ENCODE results near the gene AQP10. TPM values are rescaled to one million over a fixed set of nuclear protein-coding genes. Genes with fewer than 3 reads are reported as not detected.
A peak's percentile ranks its signal among the peaks of the same experiment; 100 is the strongest.

Gene AQP10
- total and polyA plus RNA-seq, 2 of the 4 experiments (the other 2 are of a cell fraction), result not detected

GRCh38 chr1:154350383-154350782 is 29.5 kb downstream of the AQP10 start:
- H2BK120ac ChIP-seq (ENCODE audit: low read depth, low read length), result no peak overlapping the region
- ATAC-seq (ENCODE audit: low read depth) (no peak), DNase-seq (no peak)
- dilution Hi-C loops (cut with HindIII; ENCODE audit: low sequenced_read_pairs, unreplicated experiment), result no loop called here
- no peak for TF ChIP-seq RCOR1 (IDR thresholded peaks at IDR 0.05; ENCODE audit: insufficient replicate concordance, low read length)
- no peak for TF ChIP-seq BHLHE40 (IDR thresholded peaks at IDR 0.05; ENCODE audit: low read depth, low read length)
- TF ChIP-seq POLR2A (IDR thresholded peaks at IDR 0.05; ENCODE audit: low read depth, low read length), result no peak
- TF ChIP-seq RAD21 (IDR thresholded peaks at IDR 0.05; ENCODE audit: low read length), result no peak
- TF ChIP-seq, protein P1, sequence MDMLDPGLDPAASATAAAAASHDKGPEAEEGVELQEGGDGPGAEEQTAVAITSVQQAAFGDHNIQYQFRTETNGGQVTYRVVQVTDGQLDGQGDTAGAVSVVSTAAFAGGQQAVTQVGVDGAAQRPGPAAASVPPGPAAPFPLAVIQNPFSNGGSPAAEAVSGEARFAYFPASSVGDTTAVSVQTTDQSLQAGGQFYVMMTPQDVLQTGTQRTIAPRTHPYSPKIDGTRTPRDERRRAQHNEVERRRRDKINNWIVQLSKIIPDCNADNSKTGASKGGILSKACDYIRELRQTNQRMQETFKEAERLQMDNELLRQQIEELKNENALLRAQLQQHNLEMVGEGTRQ (IDR thresholded peaks at IDR 0.05; ENCODE audit: low read depth, low read length), result no peak
- no peak for TF ChIP-seq MAFK (IDR thresholded peaks at IDR 0.05; ENCODE audit: low read depth, low read length)
- TF ChIP-seq, protein P2, sequence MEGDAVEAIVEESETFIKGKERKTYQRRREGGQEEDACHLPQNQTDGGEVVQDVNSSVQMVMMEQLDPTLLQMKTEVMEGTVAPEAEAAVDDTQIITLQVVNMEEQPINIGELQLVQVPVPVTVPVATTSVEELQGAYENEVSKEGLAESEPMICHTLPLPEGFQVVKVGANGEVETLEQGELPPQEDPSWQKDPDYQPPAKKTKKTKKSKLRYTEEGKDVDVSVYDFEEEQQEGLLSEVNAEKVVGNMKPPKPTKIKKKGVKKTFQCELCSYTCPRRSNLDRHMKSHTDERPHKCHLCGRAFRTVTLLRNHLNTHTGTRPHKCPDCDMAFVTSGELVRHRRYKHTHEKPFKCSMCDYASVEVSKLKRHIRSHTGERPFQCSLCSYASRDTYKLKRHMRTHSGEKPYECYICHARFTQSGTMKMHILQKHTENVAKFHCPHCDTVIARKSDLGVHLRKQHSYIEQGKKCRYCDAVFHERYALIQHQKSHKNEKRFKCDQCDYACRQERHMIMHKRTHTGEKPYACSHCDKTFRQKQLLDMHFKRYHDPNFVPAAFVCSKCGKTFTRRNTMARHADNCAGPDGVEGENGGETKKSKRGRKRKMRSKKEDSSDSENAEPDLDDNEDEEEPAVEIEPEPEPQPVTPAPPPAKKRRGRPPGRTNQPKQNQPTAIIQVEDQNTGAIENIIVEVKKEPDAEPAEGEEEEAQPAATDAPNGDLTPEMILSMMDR (conservative IDR thresholded peaks at IDR 0.05; ENCODE audit: low read depth, low read length), result no peak
- TF ChIP-seq MAZ (IDR thresholded peaks at IDR 0.05; ENCODE audit: borderline replicate concordance, low read depth, low read length), result no peak
- no peak for TF ChIP-seq RFX5 (IDR thresholded peaks at IDR 0.05; ENCODE audit: low read depth, low read length)
- TF ChIP-seq CEBPB (IDR thresholded peaks at IDR 0.05; ENCODE audit: low read depth, low read length), result no peak
- no peak overlapping the region for H3K4ac ChIP-seq (ENCODE audit: low read depth, low read length)
- POLR2A ChIA-PET (ENCODE audit: unreplicated experiment), result no interaction called here
- CTCF ChIA-PET, result no interaction called here
- H3K9me1 ChIP-seq (ENCODE audit: insufficient read depth, low read length), result peaks cover 13% of the 10 kb centered on the region
- peaks cover 6% of the 10 kb centered on the region; the same call in 1 of the 2 replicates for H4K20me1 ChIP-seq (ENCODE audit: insufficient read depth, low read length)
- H3K23ac ChIP-seq (ENCODE audit: low read depth, low read length), result no peak overlapping the region
- intact Hi-C loops (cut with micrococcal nuclease), result loop anchor here (5.0 kb wide), 3 partner anchors 97 to 197 kb away; no protein-coding TSS in a partner anchor
- H3K4me2 ChIP-seq (ENCODE audit: low read depth, low read length), result no peak overlapping the region
- H3K14ac ChIP-seq (replicated peaks; ENCODE audit: low read depth, low read length), result no peak overlapping the region
- H3K79me1 ChIP-seq (ENCODE audit: low read depth in 1 of 2, low read length in 2 of 2), result peaks cover 3 to 11% of the 10 kb centered on the region in 2 experiments; a peak in 1 of 4 replicates
- H3K27me3 ChIP-seq (ENCODE audit: control insufficient read depth, insufficient read depth, low read length), result no peaks in the 10 kb centered on the region; the same call in 1 of the 2 replicates
- H3K9me3 ChIP-seq (ENCODE audit: control insufficient read depth, insufficient read depth, low read length), result no peaks in the 10 kb centered on the region
- H3K18ac ChIP-seq (ENCODE audit: low read depth, low read length), result no peak overlapping the region
- peaks cover 34% of the 10 kb centered on the region for H3K36me3 ChIP-seq (ENCODE audit: control insufficient read depth, insufficient read depth, low read length)
- H2AK9ac ChIP-seq (replicated peaks; ENCODE audit: low read depth, low read length, poor library complexity), result no peak overlapping the region
- H3K4me1 ChIP-seq (ENCODE audit: control insufficient read depth, insufficient read depth, low read length), result peaks cover 10% of the 10 kb centered on the region; the same call in 1 of the 2 replicates
- no peak overlapping the region for H3K9ac ChIP-seq (ENCODE audit: low read depth, low read length)
- no peak overlapping the region for H2BK20ac ChIP-seq (ENCODE audit: low read depth, low read length)
- no peak overlapping the region for H3K27ac ChIP-seq (ENCODE audit: insufficient read depth, low read length)
- no peak overlapping the region for H2BK5ac ChIP-seq (ENCODE audit: low read depth, low read length, poor library complexity, severe bottlenecking)
- no peak overlapping the region for H3K4me3 ChIP-seq (ENCODE audit: insufficient read depth, low read depth, low read length)
- H3K56ac ChIP-seq (ENCODE audit: extremely low read depth, insufficient read depth, low read length), result no peak overlapping the region
- no CpG with 5 or more reads among the region's 4 CpGs for WGBS, 2 experiments (ENCODE audit: extremely low coverage in 2 of 2, insufficient read length in 1 of 2)
- no peak overlapping the region for H4K91ac ChIP-seq (ENCODE audit: insufficient read depth, low read depth, low read length)
- TSS peak; percentile 81 for BruUV-seq (replicated peaks)
- no peak overlapping the region for H2AFZ ChIP-seq (replicated peaks; ENCODE audit: low read length, poor library complexity)
- no peak overlapping the region for H2AK5ac ChIP-seq (ENCODE audit: low read depth, low read length)
- in situ Hi-C loops (cut with MboI; ENCODE audit: low sequenced_read_pairs), result no loop called here
- no peak overlapping the region for H4K8ac ChIP-seq (ENCODE audit: low read depth in 2 of 2, low read length in 2 of 2)
- H4K5ac ChIP-seq (ENCODE audit: low read depth, low read length), result no peak overlapping the region
- H2BK15ac ChIP-seq (ENCODE audit: low read depth, low read length), result no peak overlapping the region

Data from IMR-90 (cell line).